Sigmoid colon (tissue), 4 donors: ENCODE measurements around the gene MKI67.

Source experiments
- CTCF ChIP-seq, 4 experiments: fragments of 450-650 bp in 3 of 4; fragments of 200-600 bp in 1 of 4; IDR thresholded peaks; one replicate each; pipeline ENCODE4 v1.5.1; 2016 to 2019; ENCODE audit warnings: antibody characterized with exemption in 4 of 4, mild to moderate bottlenecking in 3 of 4, moderate library complexity in 2 of 4
- POLR2A ChIP-seq, 2 donors: fragments of 450-650 bp; IDR thresholded peaks; one replicate each; pipeline ENCODE4 v1.6.1; 2016; ENCODE audit warnings: antibody characterized with exemption in 2 of 2, mild to moderate bottlenecking in 2 of 2, moderate library complexity in 2 of 2
- POLR2AphosphoS5 ChIP-seq, 4 donors: sonication (generic); formaldehyde crosslinking; IDR thresholded peaks; one replicate each; pipeline ENCODE4 v1.6.1; 2017; ENCODE audit warnings: antibody characterized with exemption in 4 of 4

DNA sequence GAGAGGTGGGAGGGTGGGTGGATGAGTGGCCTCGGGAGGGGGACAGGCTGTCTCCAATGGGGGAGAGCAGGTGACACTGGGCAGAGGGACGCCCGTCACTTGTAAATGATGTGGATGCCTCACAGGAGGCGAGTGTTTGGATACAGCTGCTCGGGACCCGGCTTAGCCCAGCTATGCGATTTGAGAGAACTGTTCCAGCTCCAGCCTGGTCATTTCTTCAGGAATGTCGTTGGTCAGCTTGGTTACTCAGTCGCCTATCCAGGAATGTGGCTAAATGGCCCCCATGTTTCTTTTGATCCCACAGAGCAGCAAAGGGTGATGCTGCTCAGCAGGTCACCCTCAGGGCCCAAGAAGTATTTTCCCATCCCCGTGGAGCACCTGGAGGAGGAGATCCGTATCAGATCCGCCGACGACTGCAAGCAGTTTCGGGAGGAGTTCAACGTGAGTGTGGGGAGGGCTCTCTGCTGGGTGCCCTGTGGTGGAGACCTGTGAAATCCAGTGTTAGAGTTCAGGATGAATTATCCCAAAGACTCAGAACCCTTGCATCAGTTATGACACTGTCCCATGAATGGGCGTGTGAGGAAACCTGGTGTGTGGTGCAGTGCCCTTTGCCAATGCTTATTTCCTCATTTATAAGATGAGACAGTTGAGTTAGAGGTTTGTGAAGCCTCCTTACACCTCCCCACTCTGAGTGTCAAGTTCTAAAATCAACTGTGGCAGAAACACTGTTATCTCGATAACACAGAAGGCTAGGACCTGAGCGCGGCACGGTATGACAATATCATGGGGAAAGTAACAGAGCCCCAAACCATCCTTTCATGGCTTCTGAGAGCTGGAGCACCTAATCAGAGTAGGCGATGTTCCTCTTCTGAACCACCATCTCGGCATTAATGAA lies 76.8 kb downstream of the MKI67 start:
- TF ChIP-seq CTCF (IDR thresholded peaks at IDR 0.05) (no peak), POLR2A (IDR thresholded peaks at IDR 0.05) (no peak), POLR2AphosphoS5 (IDR thresholded peaks at IDR 0.05) (no peak)
